Naive B cell (primary cell): ENCODE data around the gene CCDC122. TPM values are rescaled to one million over a fixed set of nuclear protein-coding genes. Genes with fewer than 3 reads are reported as not detected.

ENCODE experiments used
- ATAC-seq, 2 donors: fragments of 150-1000 bp; cut with Tn5 transposase; 2 replicates each; pipeline ENCODE4 v1.10.0; 2021; ENCODE audit warnings: low read depth in 2 of 2, mild to moderate bottlenecking in 2 of 2, moderate library complexity in 2 of 2
- DNase-seq: peaks from one replicate; pipeline ENCODE4 v3.0.0; 2022
- H3K27ac Mint-ChIP-seq, 6 donors: one replicate each; pipeline ENCODE4 v1.8.0; 2020 to 2022; ENCODE audit warnings: mild to moderate bottlenecking in 6 of 6, mixed read lengths in 6 of 6, moderate library complexity in 5 of 6, inconsistent platforms in 2 of 6
- H3K27me3 Mint-ChIP-seq, 3 donors: one replicate each; pipeline ENCODE4 v1.8.0; 2021 to 2022; ENCODE audit warnings: mixed read lengths in 3 of 3, mild to moderate bottlenecking in 1 of 3
- H3K36me3 Mint-ChIP-seq, 2 donors: one replicate each; pipeline ENCODE4 v1.8.0; 2020 to 2022; ENCODE audit warnings: mixed read lengths in 2 of 2, inconsistent platforms in 1 of 2, mild to moderate bottlenecking in 1 of 2
- H3K4me1 Mint-ChIP-seq, 3 donors: one replicate each; pipeline ENCODE4 v1.8.0; 2020 to 2022; ENCODE audit warnings: mixed read lengths in 3 of 3, inconsistent platforms in 1 of 3, mild to moderate bottlenecking in 1 of 3, moderate library complexity in 1 of 3
- H3K4me3 Mint-ChIP-seq, 8 donors: one replicate each; pipeline ENCODE4 v1.8.0; 2020 to 2022; ENCODE audit warnings: mild to moderate bottlenecking in 8 of 8, mixed read lengths in 8 of 8, moderate library complexity in 8 of 8, inconsistent platforms in 2 of 8
- H3K9me3 Mint-ChIP-seq, 7 donors: one replicate each; pipeline ENCODE4 v1.8.0; 2020 to 2022; ENCODE audit warnings: mixed read lengths in 7 of 7, mild to moderate bottlenecking in 5 of 7, inconsistent platforms in 2 of 7, moderate library complexity in 1 of 7
- polyA plus RNA-seq, 6 donors: library from polyadenylated mRNA; unstranded; fragments of 300-500 nt; fragmentation: Illumina TruSeq; gene quantifications; one replicate each; pipeline ENCODE4 v1.2.3, GENCODE V29; 2021; ENCODE audit warnings: low read depth in 6 of 6

The CCDC122 gene
- polyA plus RNA-seq = 10 to 100 TPM in 2 of 6 donors, 1 to 10 TPM in 4; 5.1 to 24.4 (median 8.1) TPM

- Mint-ChIP-seq H3K4me3 (peak within 1 kb of the TSS; percentile 90 to 97 (median 96)), H3K4me1 (peaks cover 23 to 25% (median 24%) of the 10 kb centered on the region in 3 donors), H3K27me3 (no peaks in the 10 kb centered on the region), H3K9me3 (peaks cover 0 to 5% (median 0%) of the 10 kb centered on the region in 7 donors), H3K27ac (peak within 1 kb of the TSS; percentile 77 to 99 (median 95)), H3K36me3 (peaks cover 0 to 3% of the 10 kb centered on the region in 2 donors)
- ATAC-seq (peak; percentile 87), DNase-seq (peak; percentile 82)
Measured at GRCh38 chr13:43878892-43879754, at the start of gene CCDC122. Gene CCDC122 (minus strand): TSS chr13:43879740. CDS start chr13:43869376, 10,364 bp downstream.

GRCh38 chr13:43924549-43925245, 45.2 kb upstream of the CCDC122 start:
- peaks cover 39 to 49% (median 46%) of the 10 kb centered on the region in 3 donors for H3K27me3 Mint-ChIP-seq
- peaks cover 3 to 12% (median 8%) of the 10 kb centered on the region in 3 donors for H3K4me1 Mint-ChIP-seq
- no peak for DNase-seq
- peak; percentile 23 to 38 for ATAC-seq
- no peak overlapping the region for H3K4me3 Mint-ChIP-seq
- no peaks in the 10 kb centered on the region for H3K9me3 Mint-ChIP-seq
- no peaks in the 10 kb centered on the region for H3K36me3 Mint-ChIP-seq
- H3K27ac Mint-ChIP-seq = no peak overlapping the region

- H3K27me3 Mint-ChIP-seq = peaks cover 45 to 51% (median 49%) of the 10 kb centered on the region in 3 donors
- DNase-seq (no peak), ATAC-seq (no peak)
- H3K36me3 Mint-ChIP-seq = no peaks in the 10 kb centered on the region
- H3K9me3 Mint-ChIP-seq = no peaks in the 10 kb centered on the region
- no peak overlapping the region for H3K4me3 Mint-ChIP-seq
- H3K27ac Mint-ChIP-seq = no peak overlapping the region
- H3K4me1 Mint-ChIP-seq = peaks cover 3 to 12% (median 8%) of the 10 kb centered on the region in 3 donors
Measured at GRCh38 chr13:43920965-43921674, 41.6 kb upstream of the CCDC122 start.

- Mint-ChIP-seq H3K4me1 (no peaks in the 10 kb centered on the region), H3K4me3 (no peak overlapping the region), H3K27me3 (peaks cover 34 to 45% (median 44%) of the 10 kb centered on the region in 3 donors), H3K36me3 (no peaks in the 10 kb centered on the region), H3K9me3 (no peaks in the 10 kb centered on the region), H3K27ac (no peak overlapping the region)
- DNase-seq (no peak), ATAC-seq (no peak)
Measured at GRCh38 chr13:43918636-43919035, 39.1 kb upstream of the CCDC122 start.

- no peak overlapping the region for H3K4me3 Mint-ChIP-seq
- ATAC-seq (no peak), DNase-seq (no peak)
- no peaks in the 10 kb centered on the region for H3K9me3 Mint-ChIP-seq
- H3K27me3 Mint-ChIP-seq = peaks cover 46 to 52% (median 48%) of the 10 kb centered on the region in 3 donors
- no peaks in the 10 kb centered on the region for H3K36me3 Mint-ChIP-seq
- no peaks in the 10 kb centered on the region for H3K4me1 Mint-ChIP-seq
- H3K27ac Mint-ChIP-seq = no peak overlapping the region
Measured at GRCh38 chr13:43916828-43917227, 37.3 kb upstream of the CCDC122 start.

GRCh38 chr13:43915451-43915850, 35.9 kb upstream of the CCDC122 start:
- no peak overlapping the region for H3K27ac Mint-ChIP-seq
- peaks cover 33 to 41% (median 36%) of the 10 kb centered on the region in 3 donors for H3K27me3 Mint-ChIP-seq
- DNase-seq (no peak), ATAC-seq (no peak)
- H3K9me3 Mint-ChIP-seq = no peaks in the 10 kb centered on the region
- H3K4me3 Mint-ChIP-seq = no peak overlapping the region
- H3K36me3 Mint-ChIP-seq = no peaks in the 10 kb centered on the region
- no peaks in the 10 kb centered on the region for H3K4me1 Mint-ChIP-seq

- H3K9me3 Mint-ChIP-seq = no peaks in the 10 kb centered on the region
- H3K4me3 Mint-ChIP-seq = no peak overlapping the region
- peaks cover 29 to 34% (median 32%) of the 10 kb centered on the region in 3 donors for H3K27me3 Mint-ChIP-seq
- DNase-seq = no peak
- H3K4me1 Mint-ChIP-seq = no peaks in the 10 kb centered on the region
- no peak overlapping the region for H3K27ac Mint-ChIP-seq
- no peak for ATAC-seq
- no peaks in the 10 kb centered on the region for H3K36me3 Mint-ChIP-seq
Measured at GRCh38 chr13:43911871-43912270, 32.3 kb upstream of the CCDC122 start.

- DNase-seq = no peak
- H3K4me3 Mint-ChIP-seq = no peak overlapping the region
- peaks cover 27 to 34% (median 32%) of the 10 kb centered on the region in 3 donors for H3K27me3 Mint-ChIP-seq
- no peaks in the 10 kb centered on the region for H3K36me3 Mint-ChIP-seq
- H3K4me1 Mint-ChIP-seq = no peaks in the 10 kb centered on the region
- no peak overlapping the region for H3K27ac Mint-ChIP-seq
- ATAC-seq = no peak
- H3K9me3 Mint-ChIP-seq = no peaks in the 10 kb centered on the region
Measured at GRCh38 chr13:43911278-43911677, 31.7 kb upstream of the CCDC122 start.

- no peak for ATAC-seq
- no peaks in the 10 kb centered on the region for H3K36me3 Mint-ChIP-seq
- DNase-seq = no peak
Measured at GRCh38 chr13:43910856-43911255, 31.3 kb upstream of the CCDC122 start.

GRCh38 chr13:43908156-43909126, 28.9 kb upstream of the CCDC122 start:
- no peaks in the 10 kb centered on the region for H3K4me1 Mint-ChIP-seq
- ATAC-seq (peak in 1 of 2 donors; percentile 48), DNase-seq (peak; percentile 16)
- peaks cover 23 to 29% (median 26%) of the 10 kb centered on the region in 3 donors for H3K27me3 Mint-ChIP-seq
- H3K4me3 Mint-ChIP-seq = no peak overlapping the region
- peak overlapping the region in 1 of 6 donors; percentile 15 for H3K27ac Mint-ChIP-seq
- H3K9me3 Mint-ChIP-seq = no peaks in the 10 kb centered on the region
- H3K36me3 Mint-ChIP-seq = no peaks in the 10 kb centered on the region

More at GRCh38 chr13:43910856-43911255, 31.3 kb upstream of the CCDC122 start:
- Mint-ChIP-seq H3K27ac (no peak overlapping the region), H3K4me1 (no peaks in the 10 kb centered on the region), H3K9me3 (no peaks in the 10 kb centered on the region), H3K4me3 (no peak overlapping the region), H3K27me3 (peaks cover 25 to 32% (median 32%) of the 10 kb centered on the region in 3 donors)

- no peak overlapping the region for H3K27ac Mint-ChIP-seq
- no peaks in the 10 kb centered on the region for H3K36me3 Mint-ChIP-seq
- H3K4me1 Mint-ChIP-seq = no peaks in the 10 kb centered on the region
- H3K27me3 Mint-ChIP-seq = peaks cover 10 to 14% (median 14%) of the 10 kb centered on the region in 3 donors
- ATAC-seq (peak; percentile 58 to 79), DNase-seq (peak; percentile 43)
- no peaks in the 10 kb centered on the region for H3K9me3 Mint-ChIP-seq
- H3K4me3 Mint-ChIP-seq = no peak overlapping the region
Measured at GRCh38 chr13:43905435-43906031, 26.0 kb upstream of the CCDC122 start.

- no peak overlapping the region for H3K27ac Mint-ChIP-seq
- H3K27me3 Mint-ChIP-seq = no peaks in the 10 kb centered on the region
- no peaks in the 10 kb centered on the region for H3K4me1 Mint-ChIP-seq
- H3K36me3 Mint-ChIP-seq = peaks cover 5 to 6% of the 10 kb centered on the region in 2 donors
- DNase-seq (no peak), ATAC-seq (no peak)
- no peaks in the 10 kb centered on the region for H3K9me3 Mint-ChIP-seq
- H3K4me3 Mint-ChIP-seq = no peak overlapping the region
Measured at GRCh38 chr13:43895940-43896339, 16.4 kb upstream of the CCDC122 start.
